Activated B cell treated with CpG ODN at 0.5 μM for 24 hours (primary cell): Measurements from ENCODE around the gene PRAC2. TPM values are rescaled to one million over a fixed set of nuclear protein-coding genes. Genes with fewer than 3 reads are reported as not detected.

Experiments used
- ATAC-seq: fragments of 200-7000 bp; cut with Tn5 transposase; one replicate; pipeline ENCODE4 v1.10.0; 2021; ENCODE audit warnings: low read depth, mild to moderate bottlenecking, moderate library complexity
- CTCF ChIA-PET: fragments of 350-600 bp; sonication (Branson Sonifier 250); formaldehyde crosslinking; loops from one replicate; lab custom pipeline; 2021; ENCODE audit warnings: antibody characterized with exemption; lab: Charles Lee
- POLR2A ChIA-PET: fragments of 350-600 bp; sonication (Branson Sonifier 250); formaldehyde crosslinking; loops from one replicate; lab custom pipeline; 2021; ENCODE audit warnings: antibody characterized with exemption; lab: Charles Lee
- DNase-seq: peaks from one replicate; pipeline ENCODE4 v3.0.0; 2022
- H3K27ac Mint-ChIP-seq: one replicate; pipeline ENCODE4 v1.8.0; 2020; ENCODE audit warnings: mixed read lengths
- H3K27me3 Mint-ChIP-seq: one replicate; pipeline ENCODE4 v1.8.0; 2021; ENCODE audit warnings: mixed read lengths
- H3K36me3 Mint-ChIP-seq: one replicate; pipeline ENCODE4 v1.8.0; 2021; ENCODE audit warnings: low read depth, mixed read lengths
- H3K4me1 Mint-ChIP-seq: one replicate; pipeline ENCODE4 v1.8.0; 2021; ENCODE audit warnings: mixed read lengths
- H3K4me3 Mint-ChIP-seq: one replicate; pipeline ENCODE4 v1.8.0; 2020; ENCODE audit warnings: mild to moderate bottlenecking, mixed read lengths
- H3K9me3 Mint-ChIP-seq: one replicate; pipeline ENCODE4 v1.8.0; 2020; ENCODE audit warnings: mixed read lengths
- CTCF ChIP-seq: fragments of 200-600 bp; IDR thresholded peaks from one replicate; pipeline ENCODE4 v1.8.0; 2022; ENCODE audit warnings: antibody characterized with exemption, mild to moderate bottlenecking
- intact Hi-C: fragments of 100-400 bp; cut with micrococcal nuclease; formaldehyde crosslinking; loops from one replicate; pipeline ENCODE4 v1.15.1; 2024
- total RNA-seq: library from RNA; stranded (reverse); gene quantifications from 2 replicates; pipeline ENCODE4 v1.2.3, GENCODE V29; 2022

Gene PRAC2
- total RNA-seq, 1 donor from 2014 or later = not detected

- POLR2A ChIA-PET = no interaction called here
- peak overlapping the region; percentile 24 for H3K27ac Mint-ChIP-seq
These were observed 2.0 kb upstream of the PRAC2 start for GRCh38 chr17:48721009-48721402.

GRCh38 chr17:48722201-48722907 lies 631 bp upstream of the PRAC2 start, which contains the start of gene PRAC1:
PRAC1 (minus strand) TSS chr17:48722518; CDS start chr17:48722392, 126 bp downstream.
- Mint-ChIP-seq H3K27ac (no peak within 1 kb of the TSS), H3K9me3 (peaks cover 5% of the 10 kb centered on the region), H3K4me3 (peak within 1 kb of the TSS; percentile 67), H3K27me3 (peaks cover 83% of the 10 kb centered on the region), H3K36me3 (peaks cover 1% of the 10 kb centered on the region), H3K4me1 (peaks cover 38% of the 10 kb centered on the region)
- ChIA-PET POLR2A (no interaction called here), CTCF (interaction anchor here (1.8 to 3.7 kb wide), 2 partner anchors 26 to 157 kb away, joined by 4 to 16 read pairs; no protein-coding TSS in a partner anchor)
- no peak for ATAC-seq
- no peak for TF ChIP-seq CTCF
- DNase-seq = no peak
- intact Hi-C loops = no loop called here

More at GRCh38 chr17:48721009-48721402, 2.0 kb upstream of the PRAC2 start:
- DNase-seq (no peak), ATAC-seq (no peak)
- H3K27me3 Mint-ChIP-seq = peaks cover 77% of the 10 kb centered on the region
- H3K4me1 Mint-ChIP-seq = peaks cover 38% of the 10 kb centered on the region
- CTCF ChIA-PET = no interaction called here
- intact Hi-C loops = no loop called here
- H3K4me3 Mint-ChIP-seq = no peak overlapping the region
- peaks cover 1% of the 10 kb centered on the region for H3K36me3 Mint-ChIP-seq
- TF ChIP-seq CTCF = no peak
- peaks cover 5% of the 10 kb centered on the region for H3K9me3 Mint-ChIP-seq

GRCh38 chr17:48723423-48724250 lies 652 bp downstream of the PRAC2 start:
- CTCF ChIA-PET = interaction anchor here (0.6 to 3.7 kb wide), 12 partner anchors 11 to 309 kb away, joined by 3 to 16 read pairs (median 4); no protein-coding TSS in a partner anchor
- TF ChIP-seq CTCF = no peak
- Mint-ChIP-seq H3K36me3 (peaks cover 1% of the 10 kb centered on the region), H3K4me1 (peaks cover 39% of the 10 kb centered on the region), H3K9me3 (peaks cover 5% of the 10 kb centered on the region), H3K4me3 (peak overlapping the region; percentile 67), H3K27me3 (peaks cover 80% of the 10 kb centered on the region), H3K27ac (peak overlapping the region; percentile 63)
- peak; percentile 18 for DNase-seq
- intact Hi-C loops = loop anchor here (1.0 to 2.0 kb wide), 4 partner anchors 23 to 309 kb away; no protein-coding TSS in a partner anchor
- no peak for ATAC-seq
- POLR2A ChIA-PET = interaction anchor here (0.5 to 0.7 kb wide), 2 partner anchors 29 to 184 kb away, joined by 4 to 5 read pairs; no protein-coding TSS in a partner anchor

GRCh38 chr17:48724251-48725003 lies 1.4 kb downstream of the PRAC2 start:
- peak; percentile 57 for DNase-seq
- H3K27me3 Mint-ChIP-seq = peaks cover 80% of the 10 kb centered on the region
- POLR2A ChIA-PET = interaction anchor here (0.5 to 0.6 kb wide), 2 partner anchors 28 to 353 kb away, joined by 3 to 4 read pairs; no protein-coding TSS in a partner anchor
- peaks cover 1% of the 10 kb centered on the region for H3K36me3 Mint-ChIP-seq
- intact Hi-C loops = loop anchor here (1.0 to 2.0 kb wide), 4 partner anchors 22 to 308 kb away; no protein-coding TSS in a partner anchor
- H3K4me3 Mint-ChIP-seq = peak overlapping the region; percentile 67
- H3K27ac Mint-ChIP-seq = peak overlapping the region; percentile 63
- CTCF ChIA-PET = interaction anchor here (0.6 to 3.7 kb wide), 13 partner anchors 12 to 308 kb away, joined by 3 to 16 read pairs (median 4); no protein-coding TSS in a partner anchor
- peak; percentile 75 for ATAC-seq
- peaks cover 5% of the 10 kb centered on the region for H3K9me3 Mint-ChIP-seq
- no peak for TF ChIP-seq CTCF
- peaks cover 37% of the 10 kb centered on the region for H3K4me1 Mint-ChIP-seq
